ENCODE data around the gene VCAM1. TPM values are rescaled to one million over a fixed set of nuclear protein-coding genes. Genes with fewer than 3 reads are reported as not detected.

Gene VCAM1, protein sequence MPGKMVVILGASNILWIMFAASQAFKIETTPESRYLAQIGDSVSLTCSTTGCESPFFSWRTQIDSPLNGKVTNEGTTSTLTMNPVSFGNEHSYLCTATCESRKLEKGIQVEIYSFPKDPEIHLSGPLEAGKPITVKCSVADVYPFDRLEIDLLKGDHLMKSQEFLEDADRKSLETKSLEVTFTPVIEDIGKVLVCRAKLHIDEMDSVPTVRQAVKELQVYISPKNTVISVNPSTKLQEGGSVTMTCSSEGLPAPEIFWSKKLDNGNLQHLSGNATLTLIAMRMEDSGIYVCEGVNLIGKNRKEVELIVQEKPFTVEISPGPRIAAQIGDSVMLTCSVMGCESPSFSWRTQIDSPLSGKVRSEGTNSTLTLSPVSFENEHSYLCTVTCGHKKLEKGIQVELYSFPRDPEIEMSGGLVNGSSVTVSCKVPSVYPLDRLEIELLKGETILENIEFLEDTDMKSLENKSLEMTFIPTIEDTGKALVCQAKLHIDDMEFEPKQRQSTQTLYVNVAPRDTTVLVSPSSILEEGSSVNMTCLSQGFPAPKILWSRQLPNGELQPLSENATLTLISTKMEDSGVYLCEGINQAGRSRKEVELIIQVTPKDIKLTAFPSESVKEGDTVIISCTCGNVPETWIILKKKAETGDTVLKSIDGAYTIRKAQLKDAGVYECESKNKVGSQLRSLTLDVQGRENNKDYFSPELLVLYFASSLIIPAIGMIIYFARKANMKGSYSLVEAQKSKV
- 200 and 205 TPM in 2 replicates for total RNA-seq

DNA sequence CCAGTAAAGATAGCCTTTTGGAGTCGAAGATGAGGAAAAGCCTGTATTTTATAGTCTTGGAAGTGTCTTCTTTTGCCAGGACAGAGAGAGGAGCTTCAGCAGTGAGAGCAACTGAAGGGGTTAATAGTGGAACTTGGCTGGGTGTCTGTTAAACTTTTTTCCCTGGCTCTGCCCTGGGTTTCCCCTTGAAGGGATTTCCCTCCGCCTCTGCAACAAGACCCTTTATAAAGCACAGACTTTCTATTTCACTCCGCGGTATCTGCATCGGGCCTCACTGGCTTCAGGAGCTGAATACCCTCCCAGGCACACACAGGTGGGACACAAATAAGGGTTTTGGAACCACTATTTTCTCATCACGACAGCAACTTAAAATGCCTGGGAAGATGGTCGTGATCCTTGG, at the start of gene VCAM1:
Gene VCAM1, plus strand, starts transcription at position 253 of the 400 bp plus-strand sequence. Its CDS starts 119 bp downstream, at position 372.

Other genes with a start within 250 kb of the VCAM1 start
- gene GPR88, start 181.6 kb upstream of the VCAM1 start, total RNA-seq: not detected in 2 replicates
- gene EXTL2, start 175.1 kb downstream of the VCAM1 start, total RNA-seq: 31.1 and 42.0 TPM in 2 replicates
- gene SLC30A7, start 176.3 kb downstream of the VCAM1 start, total RNA-seq: 25.1 and 46.8 TPM in 2 replicates